HG02973 (cell line): ENCODE data around the gene ZBED1.
"Not testable (repeated sequence)": the region's sequence is repeated elsewhere in the genome, so short reads cannot be mapped to it uniquely, and the experiment has no call there.

ENCODE experiments used
- ATAC-seq: cut with Tn5 transposase; IDR thresholded peaks from one replicate; pipeline ENCODE4 v1.9.1; 2021; ENCODE audit warnings: moderate library complexity; ENCODE audit not compliant: unreplicated experiment

Gene ZBED1

GRCh38 chrX:2457289-2458133 is 43.3 kb downstream of the ZBED1 start:
- ATAC-seq, result no peak

- ATAC-seq, result not testable (repeated sequence)
Observed at GRCh38 chrX:2456091-2456490, 44.7 kb downstream of the ZBED1 start.

DNA sequence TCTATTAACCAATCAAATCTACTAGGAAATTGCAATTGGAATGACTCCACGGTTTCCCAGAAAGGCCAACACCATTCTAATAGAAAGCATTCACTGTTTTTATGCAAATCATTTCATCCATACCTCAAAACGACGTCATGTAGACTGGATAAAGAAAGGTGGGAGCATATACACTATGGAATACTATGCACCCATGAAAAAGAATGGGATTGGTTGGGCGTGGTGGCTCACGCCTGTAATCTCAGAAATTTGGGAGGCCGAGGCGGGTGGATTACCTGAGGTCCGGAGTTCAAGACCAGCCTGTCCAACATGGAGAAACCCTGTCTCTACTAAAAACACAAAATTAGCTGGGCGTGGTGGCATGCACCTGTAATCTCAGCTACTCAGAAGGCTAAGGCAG is 46.2 kb downstream of the ZBED1 start:
- ATAC-seq, result not testable (repeated sequence)

DNA sequence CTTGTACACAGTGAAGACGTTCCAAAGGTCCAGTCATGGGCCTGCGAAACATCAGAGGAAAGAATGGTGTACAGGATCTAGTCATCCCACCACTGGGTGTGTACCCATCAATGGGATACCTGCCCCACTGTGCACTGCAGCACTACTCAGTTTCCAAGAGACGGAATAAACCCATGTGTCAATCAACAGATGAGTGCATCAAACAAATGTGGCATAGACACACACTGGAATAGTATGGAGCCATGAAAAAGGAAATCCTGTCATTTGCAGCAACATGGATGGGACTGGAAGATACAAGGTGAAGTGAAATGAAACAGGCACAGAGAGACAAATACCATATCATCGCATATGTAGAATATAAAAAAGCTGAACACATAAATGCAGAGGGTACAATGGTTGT is 48.0 kb downstream of the ZBED1 start:
- no peak for ATAC-seq

GRCh38 chrX:2452317-2452784 is 48.4 kb downstream of the ZBED1 start:
- no peak for ATAC-seq

GRCh38 chrX:2451501-2452316 is 49.1 kb downstream of the ZBED1 start:
- ATAC-seq, result no peak

GRCh38 chrX:2450681-2451080 is 50.1 kb downstream of the ZBED1 start:
- no peak for ATAC-seq

GRCh38 chrX:2449135-2449886 is 51.5 kb downstream of the ZBED1 start:
- no peak for ATAC-seq

DNA sequence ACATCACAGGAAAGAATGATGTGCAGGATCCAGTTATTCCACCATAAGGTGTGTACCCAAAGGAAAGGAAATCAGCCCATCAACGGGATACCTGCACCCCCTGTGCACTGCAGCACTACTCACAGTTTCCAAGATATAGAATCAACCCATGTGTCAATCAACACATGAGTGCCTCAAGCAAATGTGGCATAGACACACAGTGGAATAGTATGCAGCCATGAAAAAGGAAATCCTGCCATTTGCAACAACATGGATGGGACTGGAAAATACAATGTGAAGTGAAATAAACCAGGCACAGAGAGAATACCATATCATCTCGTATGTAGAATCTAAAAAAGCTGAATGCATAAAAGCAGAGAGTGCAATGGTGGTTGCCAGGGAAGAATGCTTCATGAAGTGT is 53.3 kb downstream of the ZBED1 start:
- ATAC-seq, result no peak

GRCh38 chrX:2446815-2447214 is 54.0 kb downstream of the ZBED1 start:
- no peak for ATAC-seq

- ATAC-seq, result no peak
Observed at GRCh38 chrX:2445662-2446623, 54.8 kb downstream of the ZBED1 start.

DNA sequence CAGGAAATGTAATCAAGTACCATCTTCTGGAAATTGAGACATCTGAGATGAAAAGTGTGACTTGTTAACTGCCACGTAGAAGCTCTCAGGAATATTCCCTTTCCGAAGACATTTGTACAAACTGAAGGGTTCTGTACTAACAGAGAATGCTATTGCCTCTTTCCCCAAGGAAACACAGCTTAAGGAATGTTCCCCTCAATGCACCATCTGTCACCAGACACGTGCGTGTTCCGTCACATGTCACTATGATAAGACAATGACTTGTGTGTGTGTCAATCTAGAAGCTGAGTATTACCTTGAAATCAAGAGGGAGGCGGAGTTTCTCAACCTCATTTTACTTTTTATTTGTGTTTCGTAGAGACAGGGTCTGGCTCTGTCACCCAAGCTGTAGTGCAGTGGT is 58.1 kb downstream of the ZBED1 start:
- no peak for ATAC-seq

DNA sequence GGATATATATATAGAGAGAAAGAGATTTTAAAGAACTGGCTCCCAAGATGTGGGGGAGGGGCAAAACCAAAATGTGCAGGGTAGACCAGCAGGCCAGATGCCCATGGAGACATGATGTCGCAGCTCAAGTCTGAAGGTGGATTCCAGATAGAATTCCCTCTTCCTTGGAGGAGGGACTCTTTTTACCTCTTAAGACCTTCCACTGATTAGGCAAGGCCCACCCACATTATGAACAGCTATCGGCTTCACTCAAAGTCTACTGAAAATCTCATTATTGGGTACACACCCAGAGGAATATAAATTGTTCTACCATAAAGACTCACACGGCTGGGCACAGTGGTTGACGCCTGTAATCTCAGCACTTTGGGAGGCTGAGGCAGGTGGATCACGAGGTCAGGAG is 59.3 kb downstream of the ZBED1 start:
- ATAC-seq, result no peak

- ATAC-seq, result no peak
Observed at GRCh38 chrX:2439613-2440012, 61.2 kb downstream of the ZBED1 start.
